Smooth muscle cell (in vitro differentiated cells): ENCODE measurements around the gene AIM2. TPM values are rescaled to one million over a fixed set of nuclear protein-coding genes. Genes with fewer than 3 reads are reported as not detected.
"Not testable (repeated sequence)": the region's sequence is repeated elsewhere in the genome, so short reads cannot be mapped to it uniquely, and the experiment has no call there.

Source experiments
- DNase-seq: peaks from one replicate; lab custom pipeline; 2025; ENCODE audit not compliant: unreplicated experiment; lab: John Stamatoyannopoulos, UW
- H2AFZ ChIP-seq: fragments of 200-600 bp; sonication (generic); 2 replicates; pipeline ENCODE4 v1.6.0; 2016; ENCODE audit warnings: antibody characterized with exemption, low read depth, mild to moderate bottlenecking
- H3F3A ChIP-seq: fragments of 200-600 bp; sonication (generic); 2 replicates; pipeline ENCODE4 v1.6.0; 2017; ENCODE audit warnings: antibody characterized with exemption, low read depth
- H3K27ac ChIP-seq: fragments of 200-600 bp; sonication (generic); 2 replicates; pipeline ENCODE4 v1.5.1; 2016; ENCODE audit warnings: low read depth, mild to moderate bottlenecking
- H3K27me3 ChIP-seq: fragments of 200-600 bp; sonication (generic); 2 replicates; pipeline ENCODE4 v1.6.1; 2016; ENCODE audit warnings: low read depth, mild to moderate bottlenecking
- H3K36me3 ChIP-seq: fragments of 200-600 bp; sonication (generic); 2 replicates; pipeline ENCODE4 v1.5.1; 2016; ENCODE audit warnings: low read depth
- H3K4me1 ChIP-seq: fragments of 200-600 bp; sonication (generic); 2 replicates; pipeline ENCODE4 v1.5.1; 2016; ENCODE audit warnings: low read depth
- H3K4me2 ChIP-seq: fragments of 200-600 bp; sonication (generic); 2 replicates; pipeline ENCODE4 v1.6.0; 2016; ENCODE audit warnings: mild to moderate bottlenecking
- H3K4me3 ChIP-seq: fragments of 200-600 bp; sonication (generic); 2 replicates; pipeline ENCODE4 v1.5.1; 2016; ENCODE audit warnings: mild to moderate bottlenecking
- H3K79me2 ChIP-seq: fragments of 200-600 bp; sonication (generic); 2 replicates; pipeline ENCODE4 v1.6.0; 2016; ENCODE audit warnings: low read depth, mild to moderate bottlenecking
- H3K9ac ChIP-seq: fragments of 200-600 bp; sonication (generic); 2 replicates; pipeline ENCODE4 v1.6.0; 2016; ENCODE audit warnings: low read depth
- H3K9me3 ChIP-seq: fragments of 200-600 bp; sonication (generic); replicated peaks from 2 replicates; pipeline ENCODE4 v1.5.1; 2016; ENCODE audit warnings: low read depth
- H4K20me1 ChIP-seq: fragments of 200-600 bp; sonication (generic); 2 replicates; pipeline ENCODE4 v1.6.0; 2016; ENCODE audit warnings: low read depth
- WGBS: methylation state at CpG from one replicate; pipeline ENCODE4 v1.1.7; 2016; ENCODE audit warnings: low lambda C conversion rate; 5-methylcytosine and 5-hydroxymethylcytosine counted together
- polyA plus RNA-seq: library from polyadenylated mRNA; unstranded; fragments of >200 nt; fragmentation: Nextera tagmentation; extraction: Ambion mirVana; gene quantifications from 2 replicates; pipeline ENCODE4 v1.2.1, GENCODE V29; 2016
- total RNA-seq: library from RNA; depleted of rRNA; stranded (reverse); fragments of >200 nt; gene quantifications from 2 replicates; pipeline ENCODE4 v1.2.3, GENCODE V29; 2014
- TF ChIP-seq, protein P1 (sequence below): fragments of 200-600 bp; sonication (generic); IDR thresholded peaks from 2 replicates; pipeline ENCODE4 v1.5.1; 2017; ENCODE audit warnings: borderline replicate concordance, mild to moderate bottlenecking, antibody characterized with exemption; ENCODE audit not compliant: insufficient read depth, poor library complexity, severe bottlenecking

The AIM2 gene
- total and polyA plus RNA-seq, 2 experiments from 2014 or later, result 0.87 to 1.2 TPM

DNA sequence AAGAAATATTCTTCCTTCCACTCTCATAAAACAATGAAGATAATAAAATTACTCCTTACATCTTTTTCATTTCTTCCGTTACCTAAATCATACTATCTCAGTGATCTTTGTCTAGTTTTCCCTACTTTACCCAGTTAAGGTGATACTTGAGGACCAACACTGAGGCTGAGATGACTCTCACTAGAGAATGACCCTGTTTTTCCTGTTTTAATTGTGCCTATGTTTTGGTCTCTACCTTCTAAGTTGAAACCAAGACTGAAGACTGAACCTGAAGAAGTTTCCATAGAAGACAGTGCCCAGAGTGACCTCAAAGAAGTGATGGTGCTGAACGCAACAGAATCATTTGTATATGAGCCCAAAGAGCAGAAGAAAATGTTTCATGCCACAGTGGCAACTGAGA lies 25.1 kb downstream of the AIM2 start:
- Histone ChIP-seq H3K9me3 (no peaks in the 10 kb centered on the region), H3K27me3 (no peaks in the 10 kb centered on the region), H3K9ac (no peak overlapping the region), H2AFZ (no peak overlapping the region), H3K79me2 (no peaks in the 10 kb centered on the region), H3K4me3 (no peak overlapping the region), H3K4me2 (no peak overlapping the region), H4K20me1 (no peaks in the 10 kb centered on the region), H3K4me1 (peaks cover 4% of the 10 kb centered on the region), H3K36me3 (peaks cover 30% of the 10 kb centered on the region), H3K27ac (no peak overlapping the region), H3F3A (no peaks in the 10 kb centered on the region)
- TF ChIP-seq, protein P1, sequence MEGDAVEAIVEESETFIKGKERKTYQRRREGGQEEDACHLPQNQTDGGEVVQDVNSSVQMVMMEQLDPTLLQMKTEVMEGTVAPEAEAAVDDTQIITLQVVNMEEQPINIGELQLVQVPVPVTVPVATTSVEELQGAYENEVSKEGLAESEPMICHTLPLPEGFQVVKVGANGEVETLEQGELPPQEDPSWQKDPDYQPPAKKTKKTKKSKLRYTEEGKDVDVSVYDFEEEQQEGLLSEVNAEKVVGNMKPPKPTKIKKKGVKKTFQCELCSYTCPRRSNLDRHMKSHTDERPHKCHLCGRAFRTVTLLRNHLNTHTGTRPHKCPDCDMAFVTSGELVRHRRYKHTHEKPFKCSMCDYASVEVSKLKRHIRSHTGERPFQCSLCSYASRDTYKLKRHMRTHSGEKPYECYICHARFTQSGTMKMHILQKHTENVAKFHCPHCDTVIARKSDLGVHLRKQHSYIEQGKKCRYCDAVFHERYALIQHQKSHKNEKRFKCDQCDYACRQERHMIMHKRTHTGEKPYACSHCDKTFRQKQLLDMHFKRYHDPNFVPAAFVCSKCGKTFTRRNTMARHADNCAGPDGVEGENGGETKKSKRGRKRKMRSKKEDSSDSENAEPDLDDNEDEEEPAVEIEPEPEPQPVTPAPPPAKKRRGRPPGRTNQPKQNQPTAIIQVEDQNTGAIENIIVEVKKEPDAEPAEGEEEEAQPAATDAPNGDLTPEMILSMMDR, result no peak
- 97% methylated on average over 2 of the region's 2 CpGs for WGBS
- no peak for DNase-seq

GRCh38 chr1:159046486-159046885 lies 30.1 kb downstream of the AIM2 start:
- not testable (repeated sequence) for H2AFZ ChIP-seq, H3K79me2 ChIP-seq, H4K20me1 ChIP-seq, H3K9ac ChIP-seq, H3K27me3 ChIP-seq, H3K9me3 ChIP-seq, H3K4me2 ChIP-seq, H3F3A ChIP-seq, H3K4me1 ChIP-seq, DNase-seq, H3K4me3 ChIP-seq, H3K27ac ChIP-seq
- 92% methylated on average over 1 of the region's 1 CpG for WGBS
- peaks cover 19% of the 10 kb centered on the region for H3K36me3 ChIP-seq

DNA sequence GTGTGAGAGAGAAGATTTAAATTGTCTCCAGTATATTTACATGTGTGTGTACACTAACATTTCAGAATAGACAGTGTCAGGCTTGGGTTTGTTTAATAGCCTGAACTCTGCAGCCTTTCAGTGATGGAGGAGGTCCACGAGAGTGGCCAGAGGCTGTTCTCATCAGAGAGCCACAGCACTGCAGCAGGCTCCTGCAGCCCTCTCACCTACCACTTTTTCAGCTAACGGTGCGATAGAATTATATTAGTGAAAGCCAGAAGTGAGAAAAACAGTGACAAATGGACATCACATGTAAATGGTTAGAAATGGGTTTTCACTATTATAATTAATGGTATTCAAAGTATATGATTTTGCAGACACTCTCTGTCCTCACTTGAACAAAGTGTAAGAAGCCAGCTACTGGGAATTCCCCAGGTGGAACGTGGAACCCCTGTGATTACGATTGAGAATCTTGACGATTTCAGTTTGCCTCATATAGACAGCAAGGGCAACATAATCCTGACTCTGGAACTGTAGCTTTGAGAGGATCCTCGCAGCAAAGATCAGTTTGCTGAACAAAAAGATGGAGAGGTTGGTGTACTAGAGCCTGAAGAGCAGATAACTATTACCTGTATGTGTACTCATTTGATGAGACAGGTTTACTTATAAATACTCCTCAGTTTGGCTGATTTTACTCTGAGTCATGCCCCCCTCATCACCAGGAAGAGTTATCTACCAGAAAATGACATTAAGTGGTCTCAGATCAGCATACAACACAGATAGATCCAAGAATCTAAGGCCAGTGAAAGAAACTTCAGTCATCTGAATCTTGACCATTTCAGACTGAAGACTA lies 35.5 kb downstream of the AIM2 start:
- Histone ChIP-seq H3K36me3 (peaks cover 25% of the 10 kb centered on the region), H3K4me2 (no peak overlapping the region)
- WGBS, result 93% methylated on average over 7 of the region's 7 CpGs

DNA sequence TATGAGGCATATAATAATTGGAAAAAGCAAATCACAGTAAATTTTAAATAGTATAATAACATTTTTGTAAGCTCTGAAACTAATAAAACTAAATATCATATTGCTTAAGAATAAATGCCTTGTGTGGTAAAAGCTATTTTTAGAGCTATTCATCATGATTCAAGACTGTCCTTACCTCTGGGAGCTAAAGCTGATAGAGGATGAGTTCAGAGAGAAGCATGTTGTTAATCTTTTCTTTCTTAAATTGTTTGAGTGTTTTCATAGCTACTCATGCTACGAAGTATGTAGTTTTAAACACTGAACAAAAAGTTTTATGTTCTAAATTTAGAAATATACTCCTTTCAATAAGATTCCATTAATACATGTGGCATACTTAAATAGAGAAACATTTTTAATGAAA lies 36.4 kb downstream of the AIM2 start:
- no peak overlapping the region for H2AFZ ChIP-seq
- H3K9me3 ChIP-seq, result no peaks in the 10 kb centered on the region
- TF ChIP-seq, protein P1, result no peak
- no peaks in the 10 kb centered on the region for H3K27me3 ChIP-seq
- no peaks in the 10 kb centered on the region for H3K4me1 ChIP-seq
- peak overlapping the region; percentile 11 for H3K4me2 ChIP-seq
- 63% methylated on average over 1 of the region's 1 CpG for WGBS
- no peak for DNase-seq
- no peak overlapping the region for H3K9ac ChIP-seq
- peak overlapping the region; percentile 19 for H3K27ac ChIP-seq
- H3K79me2 ChIP-seq, result peaks cover 9% of the 10 kb centered on the region
- peaks cover 18% of the 10 kb centered on the region for H4K20me1 ChIP-seq
- no peak overlapping the region for H3K4me3 ChIP-seq
- H3K36me3 ChIP-seq, result peaks cover 24% of the 10 kb centered on the region
- no peaks in the 10 kb centered on the region for H3F3A ChIP-seq

More for the DNA sequence above, 35.5 kb downstream of the AIM2 start:
- Histone ChIP-seq H3K4me3 (no peak overlapping the region), H3K79me2 (peaks cover 9% of the 10 kb centered on the region), H4K20me1 (peaks cover 12% of the 10 kb centered on the region), H3K27me3 (no peaks in the 10 kb centered on the region), H3K9ac (no peak overlapping the region), H3K9me3 (no peaks in the 10 kb centered on the region), H2AFZ (no peak overlapping the region), H3K27ac (no peak overlapping the region), H3K4me1 (no peaks in the 10 kb centered on the region), H3F3A (no peaks in the 10 kb centered on the region)
- TF ChIP-seq, protein P1, result no peak
- DNase-seq, result no peak
